Measurements from ENCODE around the gene ARID1B. TPM values are rescaled to one million over a fixed set of nuclear protein-coding genes. Genes with fewer than 3 reads are reported as not detected.

ARID1B gene
- total and polyA plus RNA-seq, 2 donors (not counting 1 experiment from before 2014, with no cell fraction given): 47.2 to 280 TPM

DNA sequence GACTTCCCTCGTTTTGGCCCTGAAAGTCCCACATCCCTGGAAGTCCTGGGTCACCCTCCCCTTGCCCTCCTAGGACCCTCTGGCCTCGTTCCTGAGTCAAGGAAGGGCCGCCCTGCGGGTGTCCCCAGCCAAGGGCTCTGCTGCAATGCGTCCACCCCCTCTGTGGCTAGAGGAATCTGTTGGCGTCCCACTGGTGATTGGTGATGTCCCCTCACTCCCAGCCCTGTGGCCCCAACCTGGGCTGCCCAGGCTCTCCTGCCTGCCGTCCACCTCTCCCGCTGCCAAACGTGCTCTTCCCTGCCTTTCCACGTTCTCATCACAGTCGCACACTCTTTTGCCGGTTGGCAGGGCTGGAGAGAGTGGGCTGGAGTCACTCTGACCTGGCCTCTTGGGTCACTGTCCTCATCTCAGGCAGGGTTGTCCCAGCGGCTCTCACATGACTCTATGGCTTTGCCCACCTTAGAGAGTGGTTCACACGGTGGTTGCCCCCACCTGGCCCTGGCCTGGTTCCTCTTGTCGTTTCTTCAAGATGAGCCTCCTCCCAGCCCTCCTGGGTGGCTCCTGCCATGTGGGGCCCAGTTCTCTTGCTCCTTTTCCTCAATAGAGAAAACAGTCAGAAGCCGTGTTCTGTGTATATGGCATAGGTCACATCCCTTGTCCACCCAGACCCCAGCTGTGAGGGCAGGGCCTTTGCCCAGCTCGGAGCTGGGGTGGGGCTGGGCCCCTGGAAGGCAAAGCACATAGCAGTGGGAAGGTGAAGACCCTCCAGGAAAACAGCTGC, 445.2 kb downstream of the ARID1B start:
- Histone ChIP-seq H3K4me1 (ENCODE audit: control insufficient read depth in 2 of 2, insufficient read depth in 2 of 2, low read length in 2 of 2) (peaks cover 46% of the 10 kb centered on the region in 2 donors), H3K79me2 (ENCODE audit: control insufficient read depth, insufficient read depth, low read length) (no peaks in the 10 kb centered on the region), H3K9ac (ENCODE audit: low read length) (peak overlapping the region; percentile 43), H3K27ac (ENCODE audit: low read length in 2 of 2) (peak overlapping the region; percentile 44 to 68), H3K4me3 (ENCODE audit: control extremely low read depth in 1 of 5, extremely low read depth in 1 of 5, insufficient read depth in 1 of 5, low read depth in 2 of 5, low read length in 4 of 5) (peak overlapping the region in 3 of 5 experiments; percentile 23 to 40 (median 36)), H3K4me2 (replicated peaks; ENCODE audit: low read depth, low read length, poor library complexity, severe bottlenecking) (peak overlapping the region; percentile 93), H2AFZ (ENCODE audit: insufficient read depth, low read depth, low read length, poor library complexity, severe bottlenecking) (no peak overlapping the region), H3K27me3 (replicated peaks in 1 of 4; ENCODE audit: control extremely low read depth in 1 of 4, control insufficient read depth in 3 of 4, insufficient read depth in 4 of 4, low read length in 3 of 4) (peaks cover 0 to 12% (median 0%) of the 10 kb centered on the region in 4 experiments), H3K36me3 (replicated peaks in 1 of 2; ENCODE audit: control extremely low read depth in 1 of 2, control insufficient read depth in 1 of 2, extremely low read depth in 1 of 2, insufficient read depth in 2 of 2, low read length in 1 of 2) (no peaks in the 10 kb centered on the region), H3K9me3 (ENCODE audit: control extremely low read depth in 1 of 3, control insufficient read depth in 2 of 3, insufficient read depth in 1 of 3, low read length in 2 of 3) (peaks cover 0 to 6% (median 0%) of the 10 kb centered on the region in 3 donors), H4K20me1 (ENCODE audit: control insufficient read depth, insufficient read depth, low read length, poor library complexity, severe bottlenecking) (peaks cover 7% of the 10 kb centered on the region)
- intact Hi-C loops (cut with micrococcal nuclease): loop anchor here (2.0 kb wide), 1 partner anchor 14 kb away; no protein-coding TSS in a partner anchor
- POLR2A ChIA-PET: interaction anchor here (0.5 to 1.1 kb wide), 7 partner anchors 10 to 425 kb away, joined by 3 to 6 read pairs (median 5); no protein-coding TSS in a partner anchor
- H3K27ac Mint-ChIP-seq: peak overlapping the region; percentile 84
- H3K9me3 Mint-ChIP-seq (ENCODE audit: insufficient read depth): no peaks in the 10 kb centered on the region
- ATAC-seq (ENCODE audit: low read depth): peak; percentile 15
- 75% methylated on average over 15 of the region's 17 CpGs for WGBS (ENCODE audit: insufficient coverage)
- H3K27me3 Mint-ChIP-seq: no peaks in the 10 kb centered on the region
- TF ChIP-seq, protein P1, sequence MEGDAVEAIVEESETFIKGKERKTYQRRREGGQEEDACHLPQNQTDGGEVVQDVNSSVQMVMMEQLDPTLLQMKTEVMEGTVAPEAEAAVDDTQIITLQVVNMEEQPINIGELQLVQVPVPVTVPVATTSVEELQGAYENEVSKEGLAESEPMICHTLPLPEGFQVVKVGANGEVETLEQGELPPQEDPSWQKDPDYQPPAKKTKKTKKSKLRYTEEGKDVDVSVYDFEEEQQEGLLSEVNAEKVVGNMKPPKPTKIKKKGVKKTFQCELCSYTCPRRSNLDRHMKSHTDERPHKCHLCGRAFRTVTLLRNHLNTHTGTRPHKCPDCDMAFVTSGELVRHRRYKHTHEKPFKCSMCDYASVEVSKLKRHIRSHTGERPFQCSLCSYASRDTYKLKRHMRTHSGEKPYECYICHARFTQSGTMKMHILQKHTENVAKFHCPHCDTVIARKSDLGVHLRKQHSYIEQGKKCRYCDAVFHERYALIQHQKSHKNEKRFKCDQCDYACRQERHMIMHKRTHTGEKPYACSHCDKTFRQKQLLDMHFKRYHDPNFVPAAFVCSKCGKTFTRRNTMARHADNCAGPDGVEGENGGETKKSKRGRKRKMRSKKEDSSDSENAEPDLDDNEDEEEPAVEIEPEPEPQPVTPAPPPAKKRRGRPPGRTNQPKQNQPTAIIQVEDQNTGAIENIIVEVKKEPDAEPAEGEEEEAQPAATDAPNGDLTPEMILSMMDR (IDR thresholded peaks at IDR 0.05): no peak
- TF ChIP-seq EZH2 (IDR thresholded peaks at IDR 0.05; ENCODE audit: borderline replicate concordance, insufficient read depth, low read depth, low read length, poor library complexity, severe bottlenecking): no peak
- H3K4me1 Mint-ChIP-seq: peaks cover 41% of the 10 kb centered on the region
- DNase-seq: peak; percentile 56
- H3K4me3 Mint-ChIP-seq: peak overlapping the region; percentile 89
- CTCF ChIA-PET: interaction anchor here (0.9 to 2.9 kb wide), 5 partner anchors 11 to 53 kb away, joined by 3 to 14 read pairs (median 5); no protein-coding TSS in a partner anchor
